HUES48 (cell line): Measurements from ENCODE around the gene ALDH8A1.

ENCODE experiments used
- H3K27ac ChIP-seq: one replicate; pipeline ENCODE4 v1.7.0; 2013; ENCODE audit warnings: low read depth, low read length, inconsistent platforms
- H3K27me3 ChIP-seq: 2 replicates; pipeline ENCODE4 v1.6.1; 2013; ENCODE audit warnings: mild to moderate bottlenecking, low read length; ENCODE audit not compliant: control insufficient read depth, insufficient read depth
- H3K36me3 ChIP-seq: 2 replicates; pipeline ENCODE4 v1.6.1; 2013; ENCODE audit warnings: low read length; ENCODE audit not compliant: control insufficient read depth, insufficient read depth
- H3K4me1 ChIP-seq: 2 replicates; pipeline ENCODE4 v1.6.1; 2013; ENCODE audit warnings: mild to moderate bottlenecking, low read length; ENCODE audit not compliant: control insufficient read depth, insufficient read depth
- H3K4me3 ChIP-seq: 2 replicates; pipeline ENCODE4 v1.5.1; 2013; ENCODE audit warnings: mild to moderate bottlenecking, low read depth, low read length
- H3K9ac ChIP-seq: 2 replicates; pipeline ENCODE4 v1.6.1; 2013; ENCODE audit warnings: mild to moderate bottlenecking, low read depth, low read length, moderate library complexity
- H3K9me3 ChIP-seq: 2 replicates; pipeline ENCODE4 v1.6.1; 2013; ENCODE audit warnings: low read length; ENCODE audit not compliant: control insufficient read depth, insufficient read depth

Gene ALDH8A1

GRCh38 chr6:134950482-134950881 is 581 bp upstream of the ALDH8A1 start:
- Histone ChIP-seq H3K27ac (no peak overlapping the region), H3K27me3 (no peaks in the 10 kb centered on the region), H3K4me3 (no peak overlapping the region), H3K4me1 (no peaks in the 10 kb centered on the region), H3K36me3 (no peaks in the 10 kb centered on the region), H3K9ac (no peak overlapping the region), H3K9me3 (no peaks in the 10 kb centered on the region)

GRCh38 chr6:134948691-134949090 is 1.2 kb downstream of the ALDH8A1 start:
- no peaks in the 10 kb centered on the region for H3K9me3 ChIP-seq

GRCh38 chr6:134948142-134948541 is 1.8 kb downstream of the ALDH8A1 start:
- H3K27me3 ChIP-seq: no peaks in the 10 kb centered on the region
- H3K9me3 ChIP-seq: no peaks in the 10 kb centered on the region
- H3K9ac ChIP-seq: no peak overlapping the region
- H3K27ac ChIP-seq: no peak overlapping the region
- no peak overlapping the region for H3K4me3 ChIP-seq
- no peaks in the 10 kb centered on the region for H3K36me3 ChIP-seq
- H3K4me1 ChIP-seq: no peaks in the 10 kb centered on the region

More at GRCh38 chr6:134948691-134949090, 1.2 kb downstream of the ALDH8A1 start:
- Histone ChIP-seq H3K36me3 (no peaks in the 10 kb centered on the region), H3K27ac (no peak overlapping the region), H3K27me3 (no peaks in the 10 kb centered on the region), H3K4me1 (no peaks in the 10 kb centered on the region), H3K9ac (no peak overlapping the region), H3K4me3 (no peak overlapping the region)

- no peak overlapping the region for H3K9ac ChIP-seq
- no peaks in the 10 kb centered on the region for H3K4me1 ChIP-seq
- no peak overlapping the region for H3K4me3 ChIP-seq
- no peaks in the 10 kb centered on the region for H3K27me3 ChIP-seq
- H3K36me3 ChIP-seq: no peaks in the 10 kb centered on the region
- H3K9me3 ChIP-seq: no peaks in the 10 kb centered on the region
- H3K27ac ChIP-seq: no peak overlapping the region
These were observed 4.9 kb downstream of the ALDH8A1 start for GRCh38 chr6:134945045-134945444.

GRCh38 chr6:134943522-134944111 is 6.3 kb downstream of the ALDH8A1 start:
- Histone ChIP-seq H3K27me3 (no peaks in the 10 kb centered on the region), H3K9me3 (no peaks in the 10 kb centered on the region), H3K27ac (no peak overlapping the region), H3K4me1 (no peaks in the 10 kb centered on the region), H3K4me3 (no peak overlapping the region), H3K9ac (no peak overlapping the region), H3K36me3 (no peaks in the 10 kb centered on the region)

- Histone ChIP-seq H3K27ac (no peak overlapping the region), H3K36me3 (no peaks in the 10 kb centered on the region), H3K4me3 (no peak overlapping the region), H3K9me3 (no peaks in the 10 kb centered on the region), H3K4me1 (no peaks in the 10 kb centered on the region), H3K27me3 (no peaks in the 10 kb centered on the region), H3K9ac (no peak overlapping the region)
These were observed 11.0 kb downstream of the ALDH8A1 start for GRCh38 chr6:134938896-134939295.

- Histone ChIP-seq H3K4me3 (no peak overlapping the region), H3K27ac (no peak overlapping the region), H3K9ac (no peak overlapping the region), H3K9me3 (no peaks in the 10 kb centered on the region), H3K36me3 (no peaks in the 10 kb centered on the region), H3K27me3 (no peaks in the 10 kb centered on the region), H3K4me1 (no peaks in the 10 kb centered on the region)
These were observed 12.5 kb downstream of the ALDH8A1 start for GRCh38 chr6:134937426-134937825.

GRCh38 chr6:134936931-134937330 is 13.0 kb downstream of the ALDH8A1 start:
- Histone ChIP-seq H3K4me3 (no peak overlapping the region), H3K9me3 (no peaks in the 10 kb centered on the region), H3K36me3 (no peaks in the 10 kb centered on the region), H3K4me1 (no peaks in the 10 kb centered on the region), H3K27me3 (no peaks in the 10 kb centered on the region), H3K27ac (no peak overlapping the region), H3K9ac (no peak overlapping the region)

GRCh38 chr6:134936476-134936875 is 13.4 kb downstream of the ALDH8A1 start:
- H3K4me3 ChIP-seq: no peak overlapping the region
- H3K9me3 ChIP-seq: no peaks in the 10 kb centered on the region
- no peak overlapping the region for H3K27ac ChIP-seq
- H3K36me3 ChIP-seq: no peaks in the 10 kb centered on the region
- H3K27me3 ChIP-seq: no peaks in the 10 kb centered on the region
- H3K9ac ChIP-seq: no peak overlapping the region
- no peaks in the 10 kb centered on the region for H3K4me1 ChIP-seq

- no peaks in the 10 kb centered on the region for H3K36me3 ChIP-seq
- no peak overlapping the region for H3K4me3 ChIP-seq
- H3K27ac ChIP-seq: no peak overlapping the region
- H3K9me3 ChIP-seq: no peaks in the 10 kb centered on the region
- no peaks in the 10 kb centered on the region for H3K4me1 ChIP-seq
- no peak overlapping the region for H3K9ac ChIP-seq
- H3K27me3 ChIP-seq: no peaks in the 10 kb centered on the region
These were observed 15.0 kb downstream of the ALDH8A1 start for GRCh38 chr6:134934793-134935485.

GRCh38 chr6:134932535-134933470 is 17.1 kb downstream of the ALDH8A1 start:
- Histone ChIP-seq H3K9me3 (no peaks in the 10 kb centered on the region), H3K4me3 (no peak overlapping the region), H3K27ac (no peak overlapping the region), H3K9ac (no peak overlapping the region), H3K36me3 (no peaks in the 10 kb centered on the region), H3K4me1 (no peaks in the 10 kb centered on the region), H3K27me3 (no peaks in the 10 kb centered on the region)
